GM19452 (cell line): ENCODE data around the gene PCBP3.

Experiments
- ATAC-seq: cut with Tn5 transposase; IDR thresholded peaks from one replicate; pipeline ENCODE4 v1.9.1; 2021; ENCODE audit not compliant: unreplicated experiment

The PCBP3 gene

GRCh38 chr21:45919593-45919992, 276.1 kb downstream of the PCBP3 start:
- no peak for ATAC-seq

- no peak for ATAC-seq
Observed at GRCh38 chr21:45920824-45921600, 277.5 kb downstream of the PCBP3 start.

- ATAC-seq: no peak
Observed at GRCh38 chr21:45921917-45922316, 278.4 kb downstream of the PCBP3 start.

- no peak for ATAC-seq
Observed at GRCh38 chr21:45922648-45923047, 279.1 kb downstream of the PCBP3 start.

GRCh38 chr21:45923146-45923545, 279.6 kb downstream of the PCBP3 start:
- ATAC-seq: no peak

- no peak for ATAC-seq
Observed at GRCh38 chr21:45926281-45926680, 282.8 kb downstream of the PCBP3 start.

GRCh38 chr21:45927032-45927431, 283.5 kb downstream of the PCBP3 start:
- ATAC-seq: no peak

- no peak for ATAC-seq
Observed at GRCh38 chr21:45927851-45928850, 284.6 kb downstream of the PCBP3 start.

- no peak for ATAC-seq
Observed at GRCh38 chr21:45929449-45929848, 285.9 kb downstream of the PCBP3 start.

- ATAC-seq: no peak
Observed at GRCh38 chr21:45930231-45930760, 286.8 kb downstream of the PCBP3 start.

- ATAC-seq: no peak
Observed at GRCh38 chr21:45930792-45931191, 287.3 kb downstream of the PCBP3 start.

GRCh38 chr21:45931397-45931969, 288.0 kb downstream of the PCBP3 start:
- no peak for ATAC-seq

- ATAC-seq: no peak
Observed at GRCh38 chr21:45932922-45933502, 289.5 kb downstream of the PCBP3 start.

GRCh38 chr21:45934085-45934484, 290.6 kb downstream of the PCBP3 start:
- no peak for ATAC-seq

- ATAC-seq: no peak
Observed at GRCh38 chr21:45934554-45934953, 291.0 kb downstream of the PCBP3 start.

- no peak for ATAC-seq
Observed at GRCh38 chr21:45935628-45936027, 292.1 kb downstream of the PCBP3 start.

GRCh38 chr21:45937721-45938452, 294.4 kb downstream of the PCBP3 start:
- ATAC-seq: no peak

GRCh38 chr21:45938453-45938755, 294.9 kb downstream of the PCBP3 start:
- no peak for ATAC-seq

GRCh38 chr21:45938811-45939520, 295.4 kb downstream of the PCBP3 start:
- no peak for ATAC-seq
